Liver (tissue), 9 donors: ENCODE measurements around the gene CRYBA1. TPM values are rescaled to one million over a fixed set of nuclear protein-coding genes. Genes with fewer than 3 reads are reported as not detected.

ENCODE experiments used
- DNase-seq: peaks from one replicate; pipeline ENCODE4 v3.0.0-alpha.2; 2017; ENCODE audit warnings: low spot score
- H3K27ac ChIP-seq, 2 donors: one replicate each; pipeline ENCODE4 v1.7.0; 2013; ENCODE audit warnings: inconsistent platforms in 2 of 2, low read length in 2 of 2, control low read depth in 1 of 2, low read depth in 1 of 2, mild to moderate bottlenecking in 1 of 2
- H3K27me3 ChIP-seq, 4 donors: one replicate each; pipeline versions ENCODE4 v1.6.1 to v1.7.0; 2013; ENCODE audit warnings: low read length in 3 of 4, inconsistent platforms in 1 of 4, mild to moderate bottlenecking in 1 of 4, moderate library complexity in 1 of 4; ENCODE audit not compliant: control insufficient read depth in 4 of 4, insufficient read depth in 4 of 4
- H3K36me3 ChIP-seq, 4 donors: one replicate each; pipeline versions ENCODE4 v1.6.1 to v1.7.0; 2013; ENCODE audit warnings: low read length in 3 of 4, mild to moderate bottlenecking in 3 of 4, low read depth in 1 of 4, moderate library complexity in 1 of 4; ENCODE audit not compliant: control insufficient read depth in 4 of 4, insufficient read depth in 3 of 4
- H3K4me1 ChIP-seq, 4 donors: one replicate each; pipeline versions ENCODE4 v1.6.1 to v1.7.0; 2013; ENCODE audit warnings: low read length in 3 of 4, mild to moderate bottlenecking in 3 of 4, moderate library complexity in 1 of 4; ENCODE audit not compliant: control insufficient read depth in 4 of 4, insufficient read depth in 4 of 4
- H3K4me3 ChIP-seq, 3 donors: one replicate each; pipeline versions ENCODE4 v1.6.1 to v1.7.0; 2013; ENCODE audit warnings: low read length in 3 of 3, control low read depth in 1 of 3, low read depth in 1 of 3, mild to moderate bottlenecking in 1 of 3
- H3K9ac ChIP-seq, 2 donors: one replicate each; pipeline ENCODE4 v1.7.0; 2013; ENCODE audit warnings: low read length in 2 of 2, mild to moderate bottlenecking in 2 of 2, moderate library complexity in 2 of 2, control low read depth in 1 of 2, low read depth in 1 of 2
- H3K9me3 ChIP-seq, 4 donors: one replicate each; pipeline versions ENCODE4 v1.6.1 to v1.7.0; 2013; ENCODE audit warnings: low read length in 3 of 4; ENCODE audit not compliant: control insufficient read depth in 4 of 4
- ATF3 ChIP-seq: IDR thresholded peaks from 2 replicates; pipeline ENCODE4 v1.6.1; 2016; ENCODE audit warnings: antibody characterized with exemption
- CTCF ChIP-seq: fragments of 150-350 bp; IDR thresholded peaks from 2 replicates; pipeline ENCODE4 v1.5.1; 2017; ENCODE audit warnings: improper control_type of control experiment, low read depth, low read length; ENCODE audit not compliant: missing input control
- EGR1 ChIP-seq, 2 donors: IDR thresholded peaks; 2 replicates each; pipeline ENCODE4 v1.6.1; 2016 to 2018; ENCODE audit warnings: antibody characterized with exemption in 2 of 2, low read depth in 2 of 2
- FOXA1 ChIP-seq: IDR thresholded peaks from 2 replicates; pipeline ENCODE4 v1.6.1; 2016; ENCODE audit warnings: antibody characterized with exemption
- FOXA2 ChIP-seq: IDR thresholded peaks from 2 replicates; pipeline ENCODE4 v1.6.1; 2016; ENCODE audit warnings: antibody characterized with exemption
- GABPA ChIP-seq, 2 donors: IDR thresholded peaks in 1 of 2; conservative IDR thresholded peaks in 1 of 2; 2 replicates each; pipeline ENCODE4 v1.6.1; 2016; ENCODE audit warnings: antibody characterized with exemption in 2 of 2, mild to moderate bottlenecking in 1 of 2, moderate library complexity in 1 of 2
- HNF4A ChIP-seq, 2 donors: conservative IDR thresholded peaks; 2 replicates each; pipeline ENCODE4 v1.6.1; 2016; ENCODE audit warnings: antibody characterized with exemption in 2 of 2, mild to moderate bottlenecking in 2 of 2
- HNF4G ChIP-seq: IDR thresholded peaks from 2 replicates; pipeline ENCODE4 v1.6.1; 2016; ENCODE audit warnings: antibody characterized with exemption
- JUND ChIP-seq, 2 donors: IDR thresholded peaks; 2 replicates each; pipeline ENCODE4 v1.6.1; 2016; ENCODE audit warnings: antibody characterized with exemption in 2 of 2
- MAX ChIP-seq: IDR thresholded peaks from 2 replicates; pipeline ENCODE4 v1.6.1; 2016; ENCODE audit warnings: antibody characterized with exemption
- NR2F2 ChIP-seq: IDR thresholded peaks from 2 replicates; pipeline ENCODE4 v1.6.1; 2016; ENCODE audit warnings: antibody characterized with exemption
- RAD21 ChIP-seq, 2 donors: IDR thresholded peaks; 2 replicates each; pipeline ENCODE4 v1.6.1; 2016; ENCODE audit warnings: antibody characterized with exemption in 2 of 2, mild to moderate bottlenecking in 2 of 2
- REST ChIP-seq: IDR thresholded peaks from 2 replicates; pipeline ENCODE4 v1.6.1; 2016; ENCODE audit warnings: antibody characterized with exemption, mild to moderate bottlenecking
- RXRA ChIP-seq, 2 donors: IDR thresholded peaks; 2 replicates each; pipeline ENCODE4 v1.6.1; 2017 to 2018; ENCODE audit warnings: antibody characterized with exemption in 2 of 2, mild to moderate bottlenecking in 1 of 2
- SP1 ChIP-seq: IDR thresholded peaks from 2 replicates; pipeline ENCODE4 v1.6.1; 2018; ENCODE audit warnings: antibody characterized with exemption, mild to moderate bottlenecking
- TAF1 ChIP-seq: conservative IDR thresholded peaks from 2 replicates; pipeline ENCODE4 v1.6.1; 2016; ENCODE audit warnings: antibody characterized with exemption, mild to moderate bottlenecking
- YY1 ChIP-seq: IDR thresholded peaks from 2 replicates; pipeline ENCODE4 v1.6.1; 2016; ENCODE audit warnings: antibody characterized with exemption, mild to moderate bottlenecking
- ZBTB33 ChIP-seq: IDR thresholded peaks from 2 replicates; pipeline ENCODE4 v1.6.1; 2016; ENCODE audit warnings: antibody characterized with exemption
- WGBS: extraction: QIAGEN DNeasy Blood & Tissue Kit; methylation state at CpG from one replicate; pipeline ENCODE4 v1.1.7; 2013; 5-methylcytosine and 5-hydroxymethylcytosine counted together
- polyA plus RNA-seq, 2 donors: library from polyadenylated mRNA; stranded (reverse) in 1 of 2; unstranded in 1 of 2; fragments of 200-250 nt in 1 of 2; fragments of >200 nt in 1 of 2; fragmentation: Nextera tagmentation in 1 of 2; extraction: Ambion mirVana in 1 of 2; gene quantifications; one replicate each; pipeline versions ENCODE4 v1.2.1 to v1.2.3, GENCODE V29; 2013 to 2015
- total RNA-seq, 2 donors: library from RNA; depleted of rRNA; stranded (reverse); fragments of >200 nt; gene quantifications; one replicate each; pipeline ENCODE4 v1.2.3, GENCODE V29; 2014
- donor health status: healthy.
- donor health status: healthy.
- donor health status: healthy.
- donor health status: healthy.
- donor health status: healthy.

CRYBA1 gene
- total and polyA plus RNA-seq, 4 donors, result not detected

GRCh38 chr17:29242051-29242450 lies 4.6 kb upstream of the CRYBA1 start:
- no peak overlapping the region for H3K27ac ChIP-seq
- no peak for DNase-seq
- no peaks in the 10 kb centered on the region for H3K9me3 ChIP-seq
- TF ChIP-seq JUND (IDR thresholded peaks at IDR 0.05), result no peak
- no peak for TF ChIP-seq RAD21 (IDR thresholded peaks at IDR 0.05)
- TF ChIP-seq EGR1 (IDR thresholded peaks at IDR 0.05; ENCODE audit: low read depth in 2 of 2), result no peak
- no peak for TF ChIP-seq ATF3
- TF ChIP-seq HNF4G, result no peak
- no peak for TF ChIP-seq ZBTB33
- no peak for TF ChIP-seq MAX
- H3K36me3 ChIP-seq, result no peaks in the 10 kb centered on the region
- H3K27me3 ChIP-seq, result no peaks in the 10 kb centered on the region
- 95% methylated on average over 1 of the region's 1 CpG for WGBS
- no peak overlapping the region for H3K4me3 ChIP-seq
- H3K9ac ChIP-seq, result no peak overlapping the region
- peaks cover 0 to 5% (median 2%) of the 10 kb centered on the region in 4 donors for H3K4me1 ChIP-seq

GRCh38 chr17:29242790-29243189 lies 3.9 kb upstream of the CRYBA1 start:
- no peak overlapping the region for H3K27ac ChIP-seq
- TF ChIP-seq FOXA2 (no peak), RAD21 (IDR thresholded peaks at IDR 0.05) (no peak), TAF1 (no peak), FOXA1 (no peak), HNF4A (conservative IDR thresholded peaks at IDR 0.05) (no peak), HNF4G (no peak), NR2F2 (no peak), ATF3 (no peak), GABPA (IDR thresholded peaks at IDR 0.05 in 1 of 2, conservative IDR thresholded peaks at IDR 0.05 in 1 of 2) (no peak), JUND (IDR thresholded peaks at IDR 0.05) (no peak), YY1 (no peak), RXRA (IDR thresholded peaks at IDR 0.05) (no peak), SP1 (no peak), CTCF (no peak), MAX (no peak), ZBTB33 (no peak), REST (no peak), EGR1 (IDR thresholded peaks at IDR 0.05; ENCODE audit: low read depth in 2 of 2) (no peak)
- H3K9ac ChIP-seq, result no peak overlapping the region
- H3K36me3 ChIP-seq, result no peaks in the 10 kb centered on the region
- 94% methylated on average over 6 of the region's 6 CpGs for WGBS
- no peak overlapping the region for H3K4me3 ChIP-seq
- peaks cover 0 to 5% (median 2%) of the 10 kb centered on the region in 4 donors for H3K4me1 ChIP-seq
- DNase-seq, result no peak
- no peaks in the 10 kb centered on the region for H3K27me3 ChIP-seq
- H3K9me3 ChIP-seq, result no peaks in the 10 kb centered on the region
